Tibial artery (tissue), 4 donors: ENCODE results near the gene ZNF516.
A peak's percentile ranks its signal among the peaks of the same experiment; 100 is the strongest.

Experiments
- DNase-seq, 2 donors: peaks; one replicate each; pipeline ENCODE4 v3.0.0-alpha.2; 2019
- H3K27ac ChIP-seq, 2 donors: fragments of 200-600 bp; sonication (generic) in 1 of 2; 1 replicate in 1 of 2; 2 replicates in 1 of 2; pipeline ENCODE4 v1.5.1; 2018 to 2019; ENCODE audit warnings: mild to moderate bottlenecking in 1 of 2
- H3K27me3 ChIP-seq, 2 donors: fragments of 200-600 bp; sonication (generic) in 1 of 2; one replicate each; pipeline versions ENCODE4 v1.5.1 to v1.6.0; 2016 to 2019
- H3K36me3 ChIP-seq, 3 donors: fragments of 200-600 bp; sonication (generic) in 2 of 3; one replicate each; pipeline ENCODE4 v1.5.1; 2016 to 2019; ENCODE audit warnings: mild to moderate bottlenecking in 2 of 3
- H3K4me1 ChIP-seq, 4 donors: fragments of 200-600 bp; sonication (generic) in 2 of 4; 1 replicate in 3 of 4; 2 replicates in 1 of 4; pipeline ENCODE4 v1.5.1; 2016 to 2019
- H3K4me3 ChIP-seq, 2 donors: fragments of 200-600 bp; sonication (generic) in 1 of 2; 1 replicate in 1 of 2; 2 replicates in 1 of 2; pipeline ENCODE4 v1.5.1; 2018 to 2019; ENCODE audit warnings: mild to moderate bottlenecking in 2 of 2
- H3K9me3 ChIP-seq, 3 donors: fragments of 200-600 bp; sonication (generic) in 1 of 3; one replicate each; pipeline ENCODE4 v1.5.1; 2016 to 2019
- intact Hi-C: fragments of 100-400 bp; cut with DNase I; formaldehyde crosslinking; loops from one replicate; pipeline ENCODE4 v1.15.0; 2023; ENCODE audit warnings: low total_unique reads
- TF ChIP-seq, protein P1 (sequence below), 2 experiments: fragments of 200-600 bp in 1 of 2; fragments of 450-650 bp in 1 of 2; IDR thresholded peaks; one replicate each; pipeline ENCODE4 v1.5.1; 2017 to 2019; ENCODE audit warnings: antibody characterized with exemption in 2 of 2, mild to moderate bottlenecking in 1 of 2, moderate library complexity in 1 of 2

The ZNF516 gene

DNA sequence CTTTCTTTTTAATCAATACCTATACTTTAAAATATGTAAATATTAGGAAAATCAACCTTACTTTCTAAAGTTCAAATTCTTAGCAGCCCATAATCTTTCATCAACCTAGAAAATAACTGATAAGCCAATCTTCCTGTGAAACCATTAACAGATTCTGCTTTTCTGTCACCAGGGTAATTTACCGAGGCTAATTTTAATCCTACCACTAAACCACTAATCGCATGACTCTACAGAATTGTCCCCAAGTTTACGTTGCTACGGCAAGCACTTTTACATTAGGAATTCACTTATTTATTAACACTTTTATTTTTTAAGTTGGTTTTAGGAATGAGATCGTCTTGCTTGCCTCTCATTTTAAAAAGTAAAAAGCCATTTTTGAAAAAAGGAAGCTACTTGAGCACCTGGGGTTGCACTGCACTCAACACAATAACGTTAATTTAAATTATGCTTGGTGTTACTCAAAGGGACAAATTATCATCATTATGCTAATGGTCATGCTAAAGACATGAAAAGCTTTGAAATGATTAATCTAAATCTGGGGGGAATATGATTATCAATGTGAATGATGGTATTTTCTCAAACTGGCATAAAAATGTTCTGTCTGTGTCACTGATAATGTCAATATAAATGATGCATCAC lies 10.2 kb downstream of the ZNF516 start:
- no peak overlapping the region for H3K27ac ChIP-seq
- H3K9me3 ChIP-seq: no peaks in the 10 kb centered on the region
- TF ChIP-seq, protein P1, sequence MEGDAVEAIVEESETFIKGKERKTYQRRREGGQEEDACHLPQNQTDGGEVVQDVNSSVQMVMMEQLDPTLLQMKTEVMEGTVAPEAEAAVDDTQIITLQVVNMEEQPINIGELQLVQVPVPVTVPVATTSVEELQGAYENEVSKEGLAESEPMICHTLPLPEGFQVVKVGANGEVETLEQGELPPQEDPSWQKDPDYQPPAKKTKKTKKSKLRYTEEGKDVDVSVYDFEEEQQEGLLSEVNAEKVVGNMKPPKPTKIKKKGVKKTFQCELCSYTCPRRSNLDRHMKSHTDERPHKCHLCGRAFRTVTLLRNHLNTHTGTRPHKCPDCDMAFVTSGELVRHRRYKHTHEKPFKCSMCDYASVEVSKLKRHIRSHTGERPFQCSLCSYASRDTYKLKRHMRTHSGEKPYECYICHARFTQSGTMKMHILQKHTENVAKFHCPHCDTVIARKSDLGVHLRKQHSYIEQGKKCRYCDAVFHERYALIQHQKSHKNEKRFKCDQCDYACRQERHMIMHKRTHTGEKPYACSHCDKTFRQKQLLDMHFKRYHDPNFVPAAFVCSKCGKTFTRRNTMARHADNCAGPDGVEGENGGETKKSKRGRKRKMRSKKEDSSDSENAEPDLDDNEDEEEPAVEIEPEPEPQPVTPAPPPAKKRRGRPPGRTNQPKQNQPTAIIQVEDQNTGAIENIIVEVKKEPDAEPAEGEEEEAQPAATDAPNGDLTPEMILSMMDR (IDR thresholded peaks at IDR 0.05): no peak
- intact Hi-C loops: no loop called here
- no peaks in the 10 kb centered on the region for H3K4me1 ChIP-seq
- H3K4me3 ChIP-seq: no peak overlapping the region
- no peak for DNase-seq
- peaks cover 0 to 17% of the 10 kb centered on the region in 2 donors for H3K27me3 ChIP-seq
- no peaks in the 10 kb centered on the region for H3K36me3 ChIP-seq

DNA sequence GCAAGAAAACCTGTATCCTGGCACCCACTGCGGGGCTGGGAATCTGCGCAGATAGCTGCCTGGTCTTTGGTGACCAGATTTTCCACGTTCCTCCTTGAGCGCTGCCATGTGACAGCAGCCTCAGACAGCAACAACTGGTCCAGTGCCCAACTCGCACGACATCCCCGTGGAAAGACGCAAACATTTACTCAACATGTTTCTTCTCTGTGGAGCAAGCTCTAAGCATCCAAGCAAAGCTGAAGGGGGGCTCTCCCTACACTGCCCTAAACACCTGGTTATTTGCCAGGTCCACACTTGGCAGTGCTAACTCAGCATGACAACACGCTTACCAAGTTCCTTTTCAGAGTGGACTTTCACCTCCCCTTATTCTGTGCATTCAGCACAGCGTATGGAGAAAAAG lies 11.3 kb downstream of the ZNF516 start:
- intact Hi-C loops: no loop called here
- TF ChIP-seq, protein P1 (IDR thresholded peaks at IDR 0.05): no peak
- no peaks in the 10 kb centered on the region for H3K36me3 ChIP-seq
- no peak overlapping the region for H3K4me3 ChIP-seq
- DNase-seq: peak in 1 of 2 donors; percentile 40
- no peaks in the 10 kb centered on the region for H3K9me3 ChIP-seq
- peaks cover 0 to 17% of the 10 kb centered on the region in 2 donors for H3K27me3 ChIP-seq
- H3K27ac ChIP-seq: no peak overlapping the region
- no peaks in the 10 kb centered on the region for H3K4me1 ChIP-seq

DNA sequence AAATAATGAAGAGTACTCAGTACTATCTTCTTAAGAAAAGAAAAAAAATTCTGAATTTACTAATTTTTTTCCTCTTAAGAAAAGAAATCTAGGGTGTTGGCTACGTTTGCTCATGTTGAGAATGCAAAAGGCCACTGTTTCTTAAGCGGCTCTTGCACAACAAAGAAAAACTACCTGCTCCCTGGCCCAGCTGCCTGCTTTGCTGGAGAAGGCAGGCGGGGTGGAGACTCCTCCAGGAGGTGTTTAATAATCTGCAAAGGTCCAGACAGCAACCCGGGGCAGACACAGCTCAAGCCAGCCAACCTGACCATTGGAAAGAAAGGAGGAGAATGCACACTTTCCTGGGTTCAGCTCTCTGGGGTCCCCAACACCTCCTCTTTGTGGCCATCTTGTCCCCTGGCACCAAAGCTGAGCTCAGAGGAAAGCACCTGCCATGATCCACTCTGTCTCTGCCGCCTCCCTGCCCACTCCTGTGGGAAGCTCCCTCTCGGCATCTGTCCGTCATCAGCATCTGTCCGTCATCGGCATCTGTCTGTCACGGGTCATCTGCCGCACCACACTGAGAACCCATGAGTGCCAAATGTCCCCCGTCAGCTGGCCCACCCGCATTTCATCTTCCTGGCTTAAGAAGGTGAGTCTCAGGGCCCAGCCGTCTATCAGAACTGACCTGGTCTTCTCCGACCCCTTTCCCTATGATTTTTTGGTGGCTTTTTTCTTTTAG lies 11.9 kb downstream of the ZNF516 start:
- Histone ChIP-seq H3K27ac (no peak overlapping the region), H3K9me3 (no peaks in the 10 kb centered on the region), H3K4me3 (no peak overlapping the region), H3K36me3 (no peaks in the 10 kb centered on the region), H3K4me1 (no peaks in the 10 kb centered on the region), H3K27me3 (peaks cover 0 to 15% of the 10 kb centered on the region in 2 donors)
- intact Hi-C loops: no loop called here
- peak in 1 of 2 donors; percentile 40 for DNase-seq
- TF ChIP-seq, protein P1 (IDR thresholded peaks at IDR 0.05): no peak

DNA sequence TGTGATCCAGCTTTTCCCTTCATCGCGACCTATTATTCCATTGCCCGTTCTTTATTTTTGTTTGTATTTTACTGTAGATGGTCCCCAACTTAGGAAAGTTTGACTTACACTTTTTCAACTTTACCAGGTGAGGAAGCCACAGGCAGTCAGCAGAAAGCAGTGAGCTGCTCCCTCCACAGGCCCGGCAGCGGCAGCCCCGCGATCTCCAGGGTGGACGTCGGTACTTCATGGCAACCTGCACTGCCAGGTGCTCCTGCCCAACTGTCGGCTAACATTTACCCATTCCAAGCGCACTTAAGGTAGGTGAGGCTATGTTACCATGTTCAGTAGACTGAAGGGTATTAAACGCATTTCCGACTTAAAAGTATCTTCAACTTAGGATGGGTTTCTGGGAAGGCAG lies 12.8 kb downstream of the ZNF516 start:
- no peak for DNase-seq
- intact Hi-C loops: no loop called here
- Histone ChIP-seq H3K4me3 (no peak overlapping the region), H3K36me3 (no peaks in the 10 kb centered on the region), H3K27ac (no peak overlapping the region), H3K27me3 (peaks cover 0 to 12% of the 10 kb centered on the region in 2 donors), H3K4me1 (peaks cover 0 to 6% (median 0%) of the 10 kb centered on the region in 4 donors), H3K9me3 (no peaks in the 10 kb centered on the region)
- TF ChIP-seq, protein P1 (IDR thresholded peaks at IDR 0.05): no peak

DNA sequence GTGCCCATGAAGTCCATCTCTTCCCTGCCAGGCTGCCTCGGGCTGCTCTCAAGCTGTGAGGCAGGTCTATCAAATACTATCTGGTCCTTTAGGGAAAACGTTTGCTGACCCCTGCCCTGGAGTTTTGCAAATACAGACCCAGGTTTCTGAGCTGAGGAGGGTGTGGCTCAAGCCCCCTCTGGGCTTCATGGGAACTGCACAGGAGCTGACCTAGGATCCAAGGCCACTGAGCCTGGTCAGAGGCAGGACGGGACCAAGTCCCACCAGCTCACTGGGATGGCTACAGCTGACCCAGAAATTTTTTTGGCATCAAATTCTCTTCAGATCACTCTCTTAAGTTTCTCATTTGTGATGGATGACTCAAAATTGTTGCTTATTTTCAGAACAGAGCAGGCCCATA lies 14.1 kb downstream of the ZNF516 start:
- H3K27ac ChIP-seq: no peak overlapping the region
- TF ChIP-seq, protein P1 (IDR thresholded peaks at IDR 0.05): no peak

More for the DNA sequence above, 14.1 kb downstream of the ZNF516 start:
- intact Hi-C loops: no loop called here
- no peak overlapping the region for H3K4me3 ChIP-seq
- peak in 1 of 2 donors; percentile 48 for DNase-seq
- peaks cover 0 to 9% (median 0%) of the 10 kb centered on the region in 4 donors for H3K4me1 ChIP-seq
- H3K36me3 ChIP-seq: no peaks in the 10 kb centered on the region
- H3K27me3 ChIP-seq: peaks cover 0 to 9% of the 10 kb centered on the region in 2 donors
- H3K9me3 ChIP-seq: no peaks in the 10 kb centered on the region
